Heart right ventricle (tissue), 16 donors: ENCODE results near the gene SESN2. TPM values are rescaled to one million over a fixed set of nuclear protein-coding genes. Genes with fewer than 3 reads are reported as not detected.

Experiments
- ATAC-seq, 8 donors: fragments of 200-7000 bp; cut with Tn5 transposase; one replicate each; pipeline ENCODE4 v1.9.1; 2020; ENCODE audit warnings: mild to moderate bottlenecking in 8 of 8, moderate library complexity in 8 of 8, moderate number of reproducible peaks in 1 of 8
- DNase-seq, 2 donors: peaks; one replicate each; pipeline ENCODE4 v3.0.0-alpha.2; 2020
- H3K27ac ChIP-seq, 10 donors: fragments of 200-600 bp; sonication (generic) in 2 of 10; one replicate each; pipeline versions ENCODE4 v1.5.0 to v1.8.0; 2020 to 2022; ENCODE audit warnings: mild to moderate bottlenecking in 3 of 10
- H3K27me3 ChIP-seq, 7 donors: fragments of 200-600 bp; one replicate each; pipeline ENCODE4 v1.8.0; 2021 to 2022; ENCODE audit warnings: mild to moderate bottlenecking in 2 of 7
- H3K36me3 ChIP-seq, 9 donors: fragments of 200-600 bp; sonication (generic) in 1 of 9; one replicate each; pipeline versions ENCODE4 v1.5.0 to v1.8.0; 2020 to 2022; ENCODE audit warnings: mild to moderate bottlenecking in 2 of 9
- H3K4me1 ChIP-seq, 9 donors: fragments of 200-600 bp; sonication (generic) in 1 of 9; one replicate each; pipeline versions ENCODE4 v1.5.0 to v1.8.0; 2020 to 2022; ENCODE audit warnings: mild to moderate bottlenecking in 4 of 9
- H3K4me3 ChIP-seq, 10 donors: fragments of 200-600 bp; sonication (generic) in 2 of 10; one replicate each; pipeline versions ENCODE4 v1.5.0 to v1.8.0; 2020 to 2022; ENCODE audit warnings: mild to moderate bottlenecking in 7 of 10, moderate library complexity in 2 of 10
- H3K9me3 ChIP-seq, 11 donors: fragments of 200-600 bp in 10 of 11; sonication (generic) in 2 of 11; one replicate each; pipeline versions ENCODE4 v1.5.0 to v1.8.0; 2013 to 2022; ENCODE audit warnings: mild to moderate bottlenecking in 2 of 11, control low read depth in 1 of 11, moderate library complexity in 1 of 11
- CTCF ChIP-seq, 9 donors: fragments of 200-600 bp; sonication (generic) in 2 of 9; IDR thresholded peaks; one replicate each; pipeline versions ENCODE4 v1.5.0 to v1.8.0; 2021 to 2022; ENCODE audit warnings: antibody characterized with exemption in 9 of 9, mild to moderate bottlenecking in 5 of 9, moderate library complexity in 1 of 9
- WGBS, 2 donors: extraction: QIAGEN DNeasy Blood & Tissue Kit; methylation state at CpG; one replicate each; pipeline ENCODE4 v1.1.7; 2013; ENCODE audit warnings: inconsistent platforms in 1 of 2; 5-methylcytosine and 5-hydroxymethylcytosine counted together
- intact Hi-C, 10 donors: fragments of 100-400 bp; cut with DNase I; formaldehyde crosslinking; loops; one replicate each; pipeline versions ENCODE4 v1.11.1 to v1.14.2; 2022
- polyA plus RNA-seq, 2 donors: library from polyadenylated mRNA; stranded (reverse); fragments of 200-250 nt; gene quantifications; one replicate each; pipeline ENCODE4 v1.2.3, GENCODE V29; 2013
- total RNA-seq, 10 donors: library from RNA; stranded (reverse); fragmentation: NEBNext Ultra II Directional in 3 of 10; extraction: Animal tissue kit (Norgen Biotek cat#: 25700) in 3 of 10; gene quantifications; one replicate each; pipeline versions ENCODE4 v1.2.1 to v1.2.4, GENCODE V29; 2021 to 2023
- donor health status: Arrhythmogenic right ventricular cardiomyopathy.
- donor health status: ischemic (EF 13 %, LVEDD 7.1; RV severe dilation, severe dysfunction).
- donor health status: healthy with polysubstance abuse.
- donor health status: DM: no; HTN: yes; CAD: no.
- donor health status: DM: no; HTN: no; CAD: no.
- donor health status: ischemic (EF 25% LVEDD 6.9; RV normal size, moderate dysfunction).
- donor health status: ischemic (EF 25% LVEDD 5.7; RV mildly dilated, moderate dysfunction).
- donor health status: healthy.
- donor health status: DM: yes; HTN: yes; CAD: no.
- donor health status: Ischemic cardiomyopathy.
- donor health status: ischemic (EF 35%, LVEDD 5.7; RV mildly dilated, moderate dysfunction).
- donor health status: nonischemic (EF 11% LVEDD 7.7; RV severe dilation, severe dysfunction).
- donor health status: DM: yes; HTN: yes; CAD: no.
- donor health status: PGD.
- donor health status: ischemic (EF 29% LVEDD 5.4; RV normal size, mild dysfunction).
- donor health status: nonischemic (EF 23%, LVEDD 6.1; RV moderate dilation, normal function).

The SESN2 gene
- total and polyA plus RNA-seq, 12 donors: 1.9 to 7.9 (median 3.6) TPM

- no peak overlapping the region for H3K4me3 ChIP-seq
- DNase-seq (no peak), ATAC-seq (no peak)
- no peak for TF ChIP-seq CTCF (IDR thresholded peaks at IDR 0.05)
- H3K27ac ChIP-seq: no peak overlapping the region
- no peaks in the 10 kb centered on the region for H3K36me3 ChIP-seq
- no peaks in the 10 kb centered on the region for H3K9me3 ChIP-seq
- H3K4me1 ChIP-seq: peaks cover 0 to 3% (median 0%) of the 10 kb centered on the region in 9 donors
- WGBS, 2 donors: 95% methylated on average over 2 of the region's 2 CpGs
- H3K27me3 ChIP-seq: no peaks in the 10 kb centered on the region
- intact Hi-C loops: no loop called here
Observed at GRCh38 chr1:28295936-28296335, 36.6 kb downstream of the SESN2 start.

- Histone ChIP-seq H3K27me3 (no peaks in the 10 kb centered on the region), H3K9me3 (no peaks in the 10 kb centered on the region), H3K36me3 (no peaks in the 10 kb centered on the region), H3K4me1 (peaks cover 0 to 3% (median 0%) of the 10 kb centered on the region in 9 donors), H3K4me3 (no peak overlapping the region), H3K27ac (no peak overlapping the region)
- intact Hi-C loops: no loop called here
- WGBS, 2 donors: 24 to 25% methylated on average over 14 of the region's 14 CpGs
- DNase-seq (no peak), ATAC-seq (peak in 1 of 8 donors; percentile 56)
- no peak for TF ChIP-seq CTCF (IDR thresholded peaks at IDR 0.05)
Observed at GRCh38 chr1:28296401-28297261, 37.3 kb downstream of the SESN2 start.

GRCh38 chr1:28297826-28298225 is 38.5 kb downstream of the SESN2 start:
- DNase-seq (no peak), ATAC-seq (no peak)
- Histone ChIP-seq H3K27me3 (peaks cover 0 to 1% (median 0%) of the 10 kb centered on the region in 7 donors), H3K27ac (no peak overlapping the region), H3K4me1 (peaks cover 0 to 3% (median 0%) of the 10 kb centered on the region in 9 donors), H3K36me3 (no peaks in the 10 kb centered on the region), H3K4me3 (no peak overlapping the region), H3K9me3 (no peaks in the 10 kb centered on the region)
- intact Hi-C loops: no loop called here
- WGBS, 2 donors: 87 to 91% methylated on average over 2 of the region's 2 CpGs
- no peak for TF ChIP-seq CTCF (IDR thresholded peaks at IDR 0.05)

GRCh38 chr1:28298438-28298837 is 39.1 kb downstream of the SESN2 start:
- intact Hi-C loops: no loop called here
- Histone ChIP-seq H3K9me3 (no peaks in the 10 kb centered on the region), H3K36me3 (no peaks in the 10 kb centered on the region), H3K4me3 (no peak overlapping the region), H3K4me1 (peaks cover 0 to 3% (median 0%) of the 10 kb centered on the region in 9 donors), H3K27me3 (peaks cover 0 to 4% (median 0%) of the 10 kb centered on the region in 7 donors), H3K27ac (no peak overlapping the region)
- DNase-seq (no peak), ATAC-seq (no peak)
- TF ChIP-seq CTCF (IDR thresholded peaks at IDR 0.05): no peak
- 90 to 94% methylated on average over 2 of the region's 2 CpGs for WGBS, 2 donors
